GDM1 (cell line): ENCODE results near the gene HAUS3.

Source experiments
- DNase-seq: peaks from one replicate; lab custom pipeline; 2025; lab: John Stamatoyannopoulos, UW

Gene HAUS3

GRCh38 chr4:2241410-2242353, at the start of gene HAUS3, which contains the start of gene POLN:
TSS of gene HAUS3 (minus strand) at chr4:2242121. CDS start at chr4:2240946, 1,175 bp downstream.
TSS of gene POLN (minus strand) at chr4:2242121. CDS start at chr4:2229231, 12,890 bp downstream.
- DNase-seq, result peak; percentile 97

DNA sequence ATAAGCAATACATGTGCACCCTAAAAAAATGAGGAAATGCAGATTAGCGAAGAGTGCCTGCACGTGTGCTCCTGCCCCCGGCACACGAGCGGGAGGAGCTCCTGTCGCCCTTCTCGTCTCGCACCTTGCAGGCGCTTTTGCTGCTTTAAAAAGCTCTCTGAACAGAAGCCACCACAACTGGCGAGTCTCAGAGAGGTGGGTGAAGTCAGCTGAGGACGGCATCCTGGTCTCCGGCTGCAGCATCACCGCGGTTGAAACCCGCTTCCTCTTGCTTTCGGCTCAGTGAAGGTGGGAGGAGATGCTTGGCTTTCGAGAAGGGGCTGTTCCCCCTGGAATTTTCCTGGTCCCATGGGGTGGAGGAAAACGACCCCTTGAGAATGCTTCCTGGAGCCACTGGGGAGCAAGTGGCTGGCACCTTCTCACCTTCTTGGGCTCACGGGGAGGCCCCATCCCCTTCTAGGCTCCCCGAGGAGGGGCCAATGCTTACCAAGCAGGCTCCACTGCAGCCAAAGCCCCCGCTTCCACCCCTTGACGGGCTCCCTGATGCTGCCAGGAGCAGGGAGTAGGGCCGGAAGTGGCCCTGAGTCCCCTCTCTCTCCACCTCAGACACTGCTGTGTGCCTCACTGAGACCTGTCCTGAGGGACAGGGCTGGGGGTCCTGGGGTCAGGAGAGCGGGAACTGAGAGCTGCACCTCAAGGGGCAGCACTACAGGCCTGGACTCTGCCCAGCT, 49.2 kb upstream of the HAUS3 start:
- DNase-seq, result peak; percentile 56

DNA sequence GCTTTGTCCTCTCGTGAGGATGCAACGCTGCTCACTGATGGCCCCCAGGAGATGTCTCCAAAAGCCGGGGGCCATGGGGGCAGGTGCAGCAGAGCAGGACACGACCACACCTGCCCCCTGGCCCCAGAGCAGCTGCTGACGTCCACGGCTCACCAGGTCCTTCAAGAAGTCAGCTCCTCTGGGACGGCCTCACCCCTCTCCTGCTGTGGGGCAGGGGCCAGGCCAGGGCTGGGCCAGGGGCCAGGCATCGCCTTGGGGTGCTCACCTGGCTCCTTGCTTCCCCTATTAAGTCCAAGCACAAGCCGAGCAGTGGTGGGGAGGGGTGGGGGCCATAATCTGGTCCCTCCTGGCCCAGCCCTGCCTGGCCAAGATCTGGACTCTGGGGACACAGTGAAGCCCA, 48.6 kb upstream of the HAUS3 start:
- DNase-seq, result no peak

DNA sequence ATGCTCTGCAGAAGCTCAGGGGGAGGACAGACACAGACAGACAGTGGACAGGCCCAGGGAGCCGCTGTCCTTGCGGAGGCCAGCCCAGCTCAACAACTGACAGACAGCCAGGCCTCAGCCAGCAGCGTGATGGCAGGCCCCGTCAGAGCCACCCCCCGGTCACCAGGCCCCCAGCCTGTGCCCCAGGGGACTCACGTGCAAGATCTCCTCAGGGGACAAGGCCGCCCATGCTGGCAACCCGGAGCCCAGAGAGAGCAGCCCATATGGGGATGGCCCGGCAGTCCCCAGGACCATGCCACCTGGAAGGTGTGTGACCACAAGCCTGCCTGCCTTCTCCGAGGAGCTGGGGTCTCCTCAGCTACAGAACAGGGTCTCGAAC, 48.0 kb upstream of the HAUS3 start:
- no peak for DNase-seq

- no peak for DNase-seq
These were observed 47.5 kb upstream of the HAUS3 start for GRCh38 chr4:2289311-2289954.

- no peak for DNase-seq
These were observed 46.2 kb upstream of the HAUS3 start for GRCh38 chr4:2288051-2288541.

DNA sequence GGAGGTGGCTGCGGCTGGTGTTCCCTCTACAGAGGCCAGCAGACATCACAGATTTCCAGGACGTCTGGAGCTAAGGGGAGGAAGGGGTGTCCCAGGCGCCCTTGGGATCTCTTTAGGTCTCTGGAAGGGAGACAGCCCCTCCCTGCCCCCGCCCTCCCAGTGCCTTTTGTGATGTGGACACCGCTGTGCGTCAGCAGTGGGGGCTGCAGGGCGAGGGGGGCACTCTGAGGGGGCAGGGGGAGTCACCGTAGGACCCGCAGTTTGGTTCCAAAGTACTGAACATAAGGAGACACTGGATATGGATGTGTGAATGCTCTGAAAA, 45.6 kb upstream of the HAUS3 start:
- no peak for DNase-seq

- no peak for DNase-seq
These were observed 45.1 kb upstream of the HAUS3 start for GRCh38 chr4:2286904-2287593.

GRCh38 chr4:2285613-2286381, 43.9 kb upstream of the HAUS3 start:
- DNase-seq, result no peak

DNA sequence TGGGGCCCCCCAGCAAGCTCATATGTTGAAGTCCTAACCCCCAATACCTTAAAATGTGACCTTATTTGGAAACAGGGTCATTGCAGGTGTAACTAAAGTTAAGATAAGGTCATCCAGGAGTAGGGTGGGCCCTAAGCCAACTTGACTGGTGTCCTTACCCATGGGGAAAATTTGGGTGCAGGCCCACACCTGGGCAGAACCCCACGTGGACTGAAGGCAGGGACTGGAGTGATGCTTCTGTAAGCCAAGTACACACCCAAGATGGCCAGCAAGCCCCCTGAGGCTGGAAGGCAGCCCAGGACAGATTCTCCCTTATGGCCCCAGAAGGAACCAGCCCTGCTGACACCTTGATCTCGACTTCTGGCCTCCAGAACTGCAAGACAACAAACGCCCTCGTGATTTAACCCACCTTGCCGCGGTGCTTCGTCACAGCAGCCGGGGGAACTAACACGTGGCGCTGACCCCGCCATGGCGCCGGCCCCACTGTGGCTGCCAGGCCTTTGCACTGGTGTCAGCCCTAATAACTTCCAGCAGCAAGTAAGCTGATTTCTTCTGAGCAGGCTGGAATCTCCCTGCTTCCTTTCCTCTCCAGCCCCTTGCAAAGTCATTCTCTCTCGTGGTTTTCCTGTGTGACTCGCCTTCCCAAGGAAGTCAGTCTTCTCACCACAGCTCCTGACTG, 43.2 kb upstream of the HAUS3 start:
- peak; percentile 28 for DNase-seq

DNA sequence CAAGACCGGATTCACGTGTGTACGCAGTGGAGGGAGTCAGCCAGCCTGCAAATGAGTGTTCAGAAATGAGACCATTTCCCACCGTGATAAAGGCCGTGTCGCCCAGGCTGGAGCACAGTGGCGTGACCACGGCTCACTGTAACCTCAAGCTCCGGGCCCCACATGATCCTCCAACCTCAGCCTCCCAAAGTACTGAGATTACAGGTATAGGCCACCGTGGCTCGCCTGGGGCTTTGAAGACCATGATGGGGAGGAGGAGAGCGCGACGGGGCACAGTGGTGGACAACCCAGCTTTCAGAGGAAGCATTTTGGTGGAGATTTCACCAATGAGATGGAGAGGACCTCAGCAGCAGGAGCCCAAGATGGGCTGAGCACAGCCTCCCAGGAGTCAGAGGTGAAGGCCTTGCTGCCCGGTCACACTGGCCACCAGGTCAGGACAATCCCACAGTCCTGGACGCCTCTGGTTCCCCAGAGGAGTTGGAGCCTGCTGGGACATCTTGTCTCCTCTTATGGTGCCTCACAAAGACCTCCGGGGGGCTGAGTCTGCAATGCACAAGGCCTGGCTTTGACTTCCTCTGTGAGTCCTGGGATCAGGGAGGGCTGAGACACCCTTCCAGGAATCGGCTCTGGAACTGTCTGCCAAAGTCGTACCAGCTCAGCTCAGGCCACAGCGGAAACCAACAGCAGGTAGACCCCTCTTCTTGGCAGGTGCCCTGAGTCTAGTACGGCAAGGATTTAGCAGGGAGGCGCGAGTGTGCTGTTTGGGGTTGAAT, 42.4 kb upstream of the HAUS3 start:
- no peak for DNase-seq

GRCh38 chr4:2283199-2283711, 41.3 kb upstream of the HAUS3 start:
- no peak for DNase-seq

GRCh38 chr4:2281575-2282343, 39.8 kb upstream of the HAUS3 start:
- peak; percentile 55 for DNase-seq

- DNase-seq, result no peak
These were observed 38.8 kb upstream of the HAUS3 start for GRCh38 chr4:2280531-2281300.

DNA sequence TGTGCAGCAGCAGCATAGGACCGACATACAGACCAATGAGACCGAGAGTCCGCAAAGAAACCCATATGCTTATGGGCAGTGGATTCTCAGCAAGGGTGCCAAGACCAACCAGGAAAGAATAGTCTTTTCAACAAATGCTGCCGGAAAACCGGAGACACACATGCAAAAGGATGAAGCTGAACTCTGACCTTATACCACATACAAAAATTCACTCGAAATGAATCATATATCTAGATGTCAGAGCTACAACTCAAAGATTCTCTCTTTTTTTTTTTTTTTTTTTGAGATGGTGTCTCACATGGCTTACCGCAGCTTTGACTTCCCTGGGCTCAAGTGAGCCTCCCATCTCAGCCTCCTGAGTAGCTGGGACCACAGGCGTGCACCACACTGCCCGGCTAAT, 36.0 kb upstream of the HAUS3 start:
- no peak for DNase-seq

GRCh38 chr4:2276581-2277325, 34.8 kb upstream of the HAUS3 start:
- no peak for DNase-seq

GRCh38 chr4:2275546-2276251, 33.8 kb upstream of the HAUS3 start:
- no peak for DNase-seq
